HEK293T (cell line): ENCODE results near the gene ATP2B2.

ENCODE experiments used
- ARNT ChIP-seq: fragments of 450-650 bp; IDR thresholded peaks from 2 replicates; pipeline ENCODE4 v1.6.1; 2017; ENCODE audit warnings: mild to moderate bottlenecking
- ELF4 ChIP-seq: fragments of 450-650 bp; IDR thresholded peaks from 2 replicates; pipeline ENCODE4 v1.6.1; 2017; ENCODE audit warnings: antibody characterized with exemption
- FOXA1 ChIP-seq: fragments of 450-650 bp; IDR thresholded peaks from 2 replicates; pipeline ENCODE4 v1.6.1; 2016; ENCODE audit warnings: mild to moderate bottlenecking
- FOXK2 ChIP-seq: fragments of 450-650 bp; IDR thresholded peaks from 2 replicates; pipeline ENCODE4 v1.6.1; 2016; ENCODE audit warnings: mild to moderate bottlenecking
- FOXM1 ChIP-seq: fragments of 450-650 bp; IDR thresholded peaks from 2 replicates; pipeline ENCODE4 v1.6.1; 2017; ENCODE audit warnings: mild to moderate bottlenecking, borderline replicate concordance
- HDGF ChIP-seq: fragments of 450-650 bp; IDR thresholded peaks from 2 replicates; pipeline ENCODE4 v1.6.1; 2017; ENCODE audit warnings: antibody characterized with exemption, borderline replicate concordance
- L3MBTL2 ChIP-seq: fragments of 450-650 bp; conservative IDR thresholded peaks from 2 replicates; pipeline ENCODE4 v1.6.1; 2016; ENCODE audit warnings: mild to moderate bottlenecking
- NFRKB ChIP-seq: fragments of 450-650 bp; IDR thresholded peaks from 2 replicates; pipeline ENCODE4 v1.6.1; 2016; ENCODE audit warnings: mild to moderate bottlenecking, moderate library complexity
- PKNOX1 ChIP-seq: fragments of 450-650 bp; IDR thresholded peaks from 2 replicates; pipeline ENCODE4 v1.6.1; 2016
- SP1 ChIP-seq: fragments of 450-650 bp; IDR thresholded peaks from 2 replicates; pipeline ENCODE4 v1.6.1; 2017
- SUZ12 ChIP-seq: fragments of 450-650 bp; IDR thresholded peaks from 2 replicates; pipeline ENCODE4 v1.6.1; 2016; ENCODE audit warnings: mild to moderate bottlenecking
- TARDBP ChIP-seq: fragments of 450-650 bp; IDR thresholded peaks from 2 replicates; pipeline ENCODE4 v1.6.1; 2016

- no peak for TF ChIP-seq TARDBP
- no peak for TF ChIP-seq SP1
- no peak for TF ChIP-seq NFRKB
- TF ChIP-seq HDGF: no peak
- TF ChIP-seq FOXK2: no peak
- no peak for TF ChIP-seq ELF4
- no peak for TF ChIP-seq ARNT
- no peak for TF ChIP-seq L3MBTL2
- TF ChIP-seq FOXA1: no peak
- TF ChIP-seq FOXM1: no peak
- no peak for TF ChIP-seq SUZ12
- TF ChIP-seq PKNOX1: no peak
Measured at GRCh38 chr3:10432156-10432845, 73.1 kb downstream of the ATP2B2 start.
